GM19025 (cell line): ENCODE measurements around the gene RNF220.

Experiments
- ATAC-seq: cut with Tn5 transposase; IDR thresholded peaks from one replicate; pipeline ENCODE4 v1.9.1; 2021; ENCODE audit warnings: mild to moderate bottlenecking, low read depth, moderate library complexity; ENCODE audit not compliant: unreplicated experiment

The RNF220 gene

GRCh38 chr1:44406737-44407429 is 1.8 kb downstream of the RNF220 start:
- no peak for ATAC-seq

DNA sequence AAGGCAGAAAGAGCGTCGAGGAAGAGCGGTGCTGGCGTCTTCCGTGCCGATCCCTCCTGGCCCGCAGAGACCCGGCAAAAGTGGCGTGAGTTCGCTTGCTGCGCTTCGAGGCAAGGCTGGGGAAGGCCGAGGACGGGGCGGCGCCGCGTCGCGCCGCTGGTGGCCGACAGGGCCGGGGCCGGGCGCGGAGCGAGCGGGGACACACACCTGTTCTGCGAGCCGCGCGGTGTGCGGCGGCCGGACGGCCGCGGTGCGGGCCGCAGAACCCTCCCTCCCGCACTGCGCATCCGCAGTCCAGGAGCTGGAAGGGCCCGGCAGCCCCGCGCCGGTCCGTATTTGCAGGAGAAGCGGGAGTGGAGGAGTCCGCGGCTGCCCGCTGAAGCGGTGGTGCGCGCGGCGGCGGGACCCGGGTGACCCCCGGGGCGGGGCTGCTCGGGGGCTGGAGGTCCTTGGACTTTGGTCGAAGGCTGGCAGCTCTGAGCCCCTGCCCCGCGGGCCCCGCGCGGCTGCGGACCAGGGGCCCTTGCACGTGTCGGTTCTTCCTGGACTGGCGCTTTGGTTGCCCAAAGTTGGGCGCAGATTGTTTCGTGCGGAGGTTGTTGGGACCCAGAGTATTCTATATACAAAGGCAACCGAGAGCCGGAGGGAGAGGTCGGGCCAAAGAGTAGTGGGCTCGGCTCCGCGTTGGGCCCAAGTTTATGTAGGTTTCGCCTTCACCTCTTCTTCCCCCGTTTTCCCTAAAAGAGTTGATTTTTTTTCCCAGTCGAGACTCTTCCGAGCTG is 2.6 kb downstream of the RNF220 start:
- no peak for ATAC-seq

DNA sequence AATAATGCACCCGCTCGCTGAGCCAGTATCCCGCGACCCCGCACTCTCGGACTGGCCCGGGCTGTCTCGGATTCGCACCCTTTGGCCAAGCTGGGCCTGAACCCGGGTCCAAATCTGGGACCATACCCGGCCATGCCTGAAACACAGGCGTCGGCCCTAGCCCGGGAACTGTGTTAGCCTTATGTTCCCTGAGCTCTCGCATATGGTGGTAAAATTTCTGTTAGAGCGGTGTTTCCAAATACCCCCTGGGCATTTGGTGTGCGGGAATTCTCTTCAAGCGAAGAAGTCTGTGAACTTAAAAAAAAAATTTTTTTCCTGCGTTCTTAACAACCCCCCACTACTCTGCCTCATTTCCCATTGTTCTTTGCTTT is 3.1 kb downstream of the RNF220 start:
- no peak for ATAC-seq

DNA sequence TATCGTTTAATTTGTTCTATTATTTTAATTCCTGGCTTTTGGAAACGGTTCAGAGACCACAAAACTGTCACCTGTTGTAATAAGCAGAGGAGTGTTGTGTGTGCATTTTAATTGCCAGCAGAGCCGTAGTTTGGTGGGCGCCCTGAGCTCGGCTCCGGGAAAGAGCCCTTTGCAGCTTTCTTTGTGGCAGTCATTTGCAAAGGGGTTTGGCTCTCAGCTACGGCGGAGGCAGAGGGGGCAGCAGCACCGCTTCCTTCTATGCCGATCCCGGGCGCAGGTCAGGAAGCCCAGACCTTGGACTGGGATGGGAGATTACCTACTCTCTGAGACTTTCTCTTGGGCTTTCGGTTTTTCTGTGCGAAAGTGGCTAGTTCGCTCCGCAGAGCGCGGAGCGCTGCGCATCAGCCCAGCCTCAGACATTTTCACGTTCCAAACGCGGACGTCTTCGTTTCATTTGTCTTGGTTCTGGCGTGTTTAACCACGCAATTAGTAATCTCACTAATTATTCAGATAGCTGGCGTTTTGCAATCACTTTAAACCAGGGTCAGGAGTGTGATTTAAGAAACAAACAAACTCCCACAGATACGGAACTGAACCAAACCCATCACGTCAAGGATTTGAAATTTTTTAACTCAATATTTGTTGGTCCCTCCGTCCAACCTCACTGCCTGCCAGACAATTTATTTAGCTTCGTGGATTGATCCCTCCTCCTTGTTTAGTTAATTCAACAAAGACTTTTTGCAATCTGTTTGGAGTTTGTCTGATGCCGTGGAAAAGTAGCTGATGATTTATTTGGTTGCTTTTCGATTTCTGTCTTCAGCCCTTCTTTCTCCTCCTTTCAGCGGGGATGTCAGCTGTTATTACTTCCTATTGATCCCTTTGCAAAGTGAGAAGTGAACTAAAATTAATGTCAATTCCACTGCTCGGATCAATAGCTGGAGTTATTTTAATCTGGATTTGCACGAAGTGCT is 3.9 kb downstream of the RNF220 start:
- no peak for ATAC-seq

- ATAC-seq, result no peak
Observed at GRCh38 chr1:44409757-44410156, 4.7 kb downstream of the RNF220 start.

DNA sequence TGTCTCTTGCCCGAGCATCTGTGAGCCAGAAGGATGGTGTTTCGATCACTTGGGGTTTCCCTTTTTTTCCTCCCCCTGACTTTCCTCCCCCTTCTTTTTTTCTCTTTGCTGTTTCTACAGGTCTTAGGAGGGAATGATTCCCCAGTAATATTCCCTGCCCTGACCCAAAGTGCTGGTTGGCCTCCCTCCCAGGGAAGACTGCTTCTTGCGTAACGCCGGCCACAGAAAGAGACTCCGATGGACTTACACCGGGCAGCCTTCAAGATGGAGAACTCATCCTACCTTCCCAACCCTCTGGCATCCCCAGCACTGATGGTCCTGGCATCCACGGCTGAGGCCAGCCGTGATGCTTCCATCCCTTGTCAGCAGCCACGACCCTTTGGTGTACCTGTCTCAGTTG is 6.8 kb downstream of the RNF220 start:
- ATAC-seq, result no peak

GRCh38 chr1:44412601-44413000 is 7.5 kb downstream of the RNF220 start:
- no peak for ATAC-seq

- ATAC-seq, result no peak
Observed at GRCh38 chr1:44413740-44414139, 8.7 kb downstream of the RNF220 start.

DNA sequence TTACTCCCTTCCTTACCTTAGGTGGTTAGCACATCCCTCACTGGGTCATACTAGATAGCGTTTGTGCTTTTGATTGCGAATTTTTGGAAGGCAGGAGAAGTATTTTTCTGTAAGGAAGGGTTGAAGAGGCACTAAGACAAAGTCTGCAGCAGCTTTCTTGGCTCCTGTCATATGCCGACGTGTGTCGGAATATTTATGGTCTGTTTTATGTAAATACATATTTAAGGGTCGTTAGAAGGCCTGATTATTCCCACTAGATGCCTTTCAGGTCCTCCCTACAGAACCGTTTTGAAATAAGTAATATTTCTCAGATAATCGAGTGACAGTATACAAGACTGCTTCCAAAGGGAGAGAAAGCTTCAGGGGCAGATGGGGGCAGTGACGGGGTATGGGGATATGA is 10.0 kb downstream of the RNF220 start:
- ATAC-seq, result no peak

DNA sequence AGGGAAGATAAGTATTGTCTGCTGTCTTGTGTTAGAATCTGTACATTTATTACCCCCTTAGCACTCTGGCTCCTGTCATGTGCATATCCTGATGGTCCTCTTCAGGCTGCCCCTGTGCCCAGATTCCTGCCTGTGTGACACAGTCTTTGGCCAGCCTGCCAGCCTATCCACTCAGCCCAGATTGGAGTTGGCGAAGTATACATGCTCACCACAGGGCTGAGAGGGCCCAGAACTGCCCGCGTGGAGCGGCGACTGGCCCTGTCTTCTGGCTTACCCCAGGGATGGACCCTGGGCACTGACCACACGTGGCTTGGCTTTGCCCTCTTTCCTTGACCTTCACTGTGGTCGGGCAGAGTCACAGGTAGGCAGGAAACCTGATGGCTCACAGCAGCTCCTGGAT is 11.4 kb downstream of the RNF220 start:
- no peak for ATAC-seq

- no peak for ATAC-seq
Observed at GRCh38 chr1:44417351-44418021, 12.4 kb downstream of the RNF220 start.

DNA sequence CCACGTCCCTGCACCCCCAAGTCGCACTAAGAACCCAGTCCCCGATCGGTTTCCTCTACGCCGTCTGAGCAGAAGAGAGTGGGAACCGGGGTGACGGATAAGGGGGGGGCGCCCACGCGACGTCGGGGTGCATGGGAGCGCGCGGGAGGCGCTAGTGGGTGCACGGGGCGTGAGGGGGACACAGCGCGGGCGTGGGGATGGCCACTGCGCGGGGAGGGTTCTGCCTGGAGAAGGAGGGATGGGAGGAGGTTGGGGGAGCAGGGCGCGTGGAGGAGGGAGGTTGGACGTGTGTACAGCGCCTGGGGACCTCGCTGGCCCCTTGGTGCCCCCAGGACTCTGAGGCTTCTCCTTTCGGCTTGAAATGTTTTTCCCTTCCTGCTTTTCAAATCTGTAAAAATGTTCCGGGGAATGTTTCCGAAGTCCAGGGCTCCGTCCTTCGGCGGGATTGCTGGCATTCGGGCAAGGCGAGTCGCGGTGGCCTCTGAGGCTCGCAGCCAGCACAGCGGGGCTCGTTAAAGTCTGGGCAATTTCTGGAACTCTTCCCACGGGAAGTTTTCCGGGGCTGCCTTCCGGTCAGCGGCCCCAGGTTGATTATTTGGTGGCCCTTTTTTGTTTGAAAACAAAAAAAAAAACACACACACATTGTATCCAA is 13.1 kb downstream of the RNF220 start:
- no peak for ATAC-seq

DNA sequence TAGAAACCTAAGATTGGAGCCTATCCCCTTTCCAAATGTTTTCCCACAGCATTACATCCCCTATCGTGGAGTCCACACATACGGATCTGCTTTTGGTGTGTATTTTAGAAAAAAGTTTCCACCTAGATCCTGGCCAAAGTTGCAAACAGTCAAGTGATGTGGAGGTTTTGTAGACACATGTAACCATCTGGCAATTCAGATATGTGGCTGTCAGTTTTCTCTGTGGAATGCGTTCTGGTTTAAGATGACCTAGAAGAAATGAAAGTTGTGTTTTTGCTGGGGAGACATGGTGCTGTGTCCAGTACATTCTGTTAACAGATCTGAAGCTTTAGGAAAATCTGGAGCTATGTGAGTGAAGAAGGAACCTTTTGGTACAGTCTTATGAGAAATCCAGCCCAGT is 14.8 kb downstream of the RNF220 start:
- no peak for ATAC-seq

DNA sequence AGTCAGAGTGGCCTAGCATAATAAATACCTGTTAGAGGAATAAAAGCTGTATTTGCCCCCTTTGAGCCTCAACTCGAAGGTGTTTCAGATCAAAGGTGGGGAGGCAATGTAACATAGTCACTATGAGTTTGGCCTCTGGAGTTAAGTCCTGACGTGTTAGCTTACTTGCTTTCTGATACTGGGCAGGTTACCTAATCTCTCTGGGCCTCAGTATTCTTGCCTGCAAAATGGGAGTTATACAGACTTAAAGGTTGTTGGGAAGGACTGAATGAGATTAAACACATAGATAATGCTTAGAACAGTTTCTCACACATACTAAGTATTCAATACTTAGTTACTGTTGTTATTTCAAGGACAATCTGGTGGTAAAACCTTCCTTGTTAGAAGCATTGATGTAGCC is 15.5 kb downstream of the RNF220 start:
- ATAC-seq, result no peak

DNA sequence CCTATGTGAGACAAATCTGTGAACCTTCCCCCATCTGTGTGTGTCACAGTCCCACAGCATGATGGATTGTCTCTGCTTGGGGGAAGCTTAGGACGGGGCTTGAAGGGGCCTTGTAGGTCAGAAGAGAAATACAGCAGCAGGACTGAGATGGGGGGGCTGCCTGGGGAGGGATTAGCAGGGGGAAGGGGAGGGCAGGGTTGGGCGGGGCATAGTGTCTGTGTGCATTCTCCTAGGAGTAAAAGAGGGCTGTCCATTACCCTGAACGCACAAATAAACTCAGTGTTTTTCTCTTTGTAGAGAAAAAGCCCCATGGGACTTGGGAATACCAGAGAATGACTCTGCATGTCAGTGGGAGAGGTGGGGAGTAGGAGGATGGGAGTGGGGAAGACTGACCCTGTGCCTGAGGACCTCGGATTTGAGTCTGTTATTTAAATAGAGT is 16.4 kb downstream of the RNF220 start:
- no peak for ATAC-seq

- no peak for ATAC-seq
Observed at GRCh38 chr1:44422161-44422560, 17.1 kb downstream of the RNF220 start.

DNA sequence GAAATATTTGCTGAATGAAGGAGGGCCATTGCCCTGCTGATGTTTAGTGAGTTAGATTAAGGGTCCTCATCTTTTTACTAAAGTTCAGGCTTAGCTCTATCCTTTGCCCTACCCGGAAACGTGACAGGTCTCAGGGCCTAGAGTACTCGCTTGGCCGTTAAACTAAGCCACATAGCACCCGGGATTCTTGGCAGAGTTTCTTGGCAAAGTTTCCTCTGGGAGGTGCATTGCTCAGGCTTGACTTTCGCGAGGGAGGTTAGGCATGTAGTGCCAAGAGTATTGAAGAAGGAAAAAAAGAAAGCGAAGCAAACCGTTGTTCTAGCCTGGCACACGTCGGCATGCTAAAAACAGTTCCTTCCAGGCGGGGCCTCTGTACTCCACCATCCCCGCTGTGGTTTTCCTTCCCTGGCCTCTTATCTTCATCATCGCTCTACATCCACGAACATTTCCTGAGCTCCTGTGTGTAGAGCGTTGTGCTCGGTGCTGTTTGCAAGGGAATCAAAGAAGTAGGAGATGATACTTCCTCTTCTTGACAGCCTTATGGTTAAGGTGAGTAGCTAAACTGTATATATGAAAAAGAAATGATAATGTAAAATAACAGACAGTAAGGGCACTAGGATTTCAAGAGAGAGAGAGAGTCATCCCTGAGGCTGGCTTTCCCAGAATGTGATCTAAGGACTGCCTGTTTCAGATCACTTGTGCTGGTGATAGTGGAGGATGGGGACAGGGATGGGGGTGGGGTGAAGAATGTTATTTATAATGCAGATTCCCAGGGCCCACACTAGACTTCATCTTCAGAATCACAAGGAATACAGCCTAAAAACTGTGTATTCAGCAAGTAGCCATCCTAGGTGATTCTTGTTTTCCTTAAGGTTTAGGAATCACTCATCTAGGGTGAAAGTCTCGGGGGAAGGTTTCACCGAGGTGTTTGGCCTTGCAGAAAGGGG is 18.8 kb downstream of the RNF220 start:
- ATAC-seq, result no peak

- no peak for ATAC-seq
Observed at GRCh38 chr1:44424747-44425146, 19.7 kb downstream of the RNF220 start.
